GM12878 (cell line): ENCODE data around the gene SCN8A. TPM values are rescaled to one million over a fixed set of nuclear protein-coding genes. Genes with fewer than 3 reads are reported as not detected.

Experiments
- ATAC-seq: fragments of 200-7000 bp; cut with Tn5 transposase; 3 replicates; pipeline ENCODE4 v1.9.1; 2020; ENCODE audit warnings: mild to moderate bottlenecking, moderate library complexity
- BruUV-seq: library from RNA; stranded (reverse); fragments of 400-500 nt; replicated peaks from 2 replicates; lab custom pipeline; 2021; lab: Mats Ljungman, UMichigan
- CTCF ChIA-PET: fragments of 300-600 bp; sonication (Branson Sonifier 250); formaldehyde crosslinking; extraction: SDS; loops from one replicate; lab custom pipeline; 2021; ENCODE audit warnings: inconsistent platforms; lab: Yijun Ruan, JAX
- POLR2A ChIA-PET: fragments of 350-600 bp; formaldehyde crosslinking; extraction: SDS; loops from one replicate; lab custom pipeline; 2021; ENCODE audit warnings: inconsistent platforms; lab: Charles Lee
- RAD21 ChIA-PET: fragments of 300-600 bp; sonication (Branson Sonifier 250); formaldehyde crosslinking; loops from one replicate; lab custom pipeline; 2023; ENCODE audit warnings: antibody characterized with exemption; ENCODE audit not compliant: unreplicated experiment; lab: Charles Lee
- SMC1A ChIA-PET: fragments of 300-600 bp; sonication (Branson Sonifier 250); formaldehyde crosslinking; loops from one replicate; lab custom pipeline; 2023; ENCODE audit not compliant: unreplicated experiment, uncharacterized antibody; lab: Charles Lee
- DNase-seq: peaks from one replicate; pipeline ENCODE4 v3.0.0-alpha.2; 2011; ENCODE audit warnings: low read depth, low spot score
- FAIRE-seq: peaks from 3 replicates; lab custom pipeline; 2011; peaks lifted over from hg19 to GRCh38; lab: Jason Lieb, UNC
- H2AFZ ChIP-seq: 2 replicates; pipeline ENCODE4 v1.6.0; 2011; ENCODE audit warnings: low read depth, low read length, control low read depth; ENCODE audit not compliant: control insufficient read depth
- H3K27ac ChIP-seq: 2 replicates; pipeline ENCODE4 v1.5.1; 2011; ENCODE audit warnings: control low read depth; ENCODE audit not compliant: control insufficient read depth, insufficient read depth
- H3K27me3 ChIP-seq, 2 experiments: replicated peaks in 1 of 2; 2 replicates each; pipeline versions ENCODE4 v1.6.0 to v1.6.1; 2011; ENCODE audit warnings: low read length in 1 of 2; ENCODE audit not compliant: control insufficient read depth in 2 of 2, insufficient read depth in 2 of 2
- H3K36me3 ChIP-seq, 2 experiments: 2 replicates each; pipeline ENCODE4 v1.5.1; 2011; ENCODE audit warnings: low read length in 1 of 2; ENCODE audit not compliant: control insufficient read depth in 2 of 2, insufficient read depth in 2 of 2
- H3K4me1 ChIP-seq: 2 replicates; pipeline ENCODE4 v1.6.1; 2011; ENCODE audit warnings: mild to moderate bottlenecking, low read length, moderate library complexity, mixed read lengths; ENCODE audit not compliant: control insufficient read depth, insufficient read depth
- H3K4me2 ChIP-seq: 2 replicates; pipeline ENCODE4 v1.6.0; 2011; ENCODE audit warnings: control low read depth; ENCODE audit not compliant: control insufficient read depth, insufficient read depth
- H3K4me3 ChIP-seq: fragments of 200-600 bp; sonication (generic); 2 replicates; pipeline ENCODE4 v1.5.1; 2016
- H3K79me2 ChIP-seq: 2 replicates; pipeline ENCODE4 v1.6.0; 2011; ENCODE audit warnings: low read length; ENCODE audit not compliant: control insufficient read depth, insufficient read depth
- H3K9ac ChIP-seq: 2 replicates; pipeline ENCODE4 v1.8.0; 2011; ENCODE audit warnings: low read length, control low read depth, mixed read lengths; ENCODE audit not compliant: control insufficient read depth, insufficient read depth
- H3K9me3 ChIP-seq: replicated peaks from 3 replicates; pipeline ENCODE4 v1.5.1; 2011; ENCODE audit warnings: mild to moderate bottlenecking, low read length; ENCODE audit not compliant: control insufficient read depth, insufficient read depth
- H4K20me1 ChIP-seq: 2 replicates; pipeline ENCODE4 v1.6.0; 2011; ENCODE audit not compliant: control insufficient read depth, insufficient read depth
- ATF3 ChIP-seq: IDR thresholded peaks from 2 replicates; pipeline ENCODE4 v1.6.1; 2011; ENCODE audit warnings: low read depth, mild to moderate bottlenecking, low read length, moderate library complexity, borderline replicate concordance; ENCODE audit errors: extremely low read depth
- BMI1 ChIP-seq: fragments of 450-650 bp; IDR thresholded peaks from 2 replicates; pipeline ENCODE4 v1.6.1; 2016; ENCODE audit warnings: mild to moderate bottlenecking, moderate library complexity, borderline replicate concordance
- CBX5 ChIP-seq: sonication (generic); IDR thresholded peaks from 2 replicates; pipeline ENCODE4 v1.6.1; 2016; ENCODE audit warnings: low read depth, moderate library complexity, mild to moderate bottlenecking, inconsistent platforms
- EED ChIP-seq: sonication (generic); IDR thresholded peaks from 2 replicates; pipeline ENCODE4 v1.6.1; 2016; ENCODE audit warnings: antibody characterized with exemption, low read depth
- HCFC1 ChIP-seq: fragments of 150-350 bp; IDR thresholded peaks from 2 replicates; pipeline ENCODE4 v1.6.1; 2014; ENCODE audit warnings: low read length
- HSF1 ChIP-seq: fragments of 150-350 bp; IDR thresholded peaks from 2 replicates; pipeline ENCODE4 v1.6.1; 2014; ENCODE audit warnings: mild to moderate bottlenecking, low read depth, low read length
- IKZF2 ChIP-seq, 2 experiments: fragments of 450-650 bp; IDR thresholded peaks; 2 replicates each; pipeline ENCODE4 v1.6.1; 2017; ENCODE audit warnings: mild to moderate bottlenecking in 2 of 2, moderate library complexity in 2 of 2
- MYB ChIP-seq: fragments of 150-350 bp; IDR thresholded peaks from 2 replicates; pipeline ENCODE4 v1.6.1; 2014; ENCODE audit warnings: mild to moderate bottlenecking, low read depth, low read length, borderline replicate concordance
- NFXL1 ChIP-seq: fragments of 450-650 bp; IDR thresholded peaks from 2 replicates; pipeline ENCODE4 v1.6.1; 2017; ENCODE audit warnings: antibody characterized with exemption, mild to moderate bottlenecking, borderline replicate concordance
- RCOR1 ChIP-seq: conservative IDR thresholded peaks from 2 replicates; pipeline ENCODE4 v1.6.1; 2012; ENCODE audit warnings: low read depth, low read length, improper control_type of control experiment
- SUZ12 ChIP-seq: fragments of 200-600 bp; sonication (generic); IDR thresholded peaks from one replicate; pipeline ENCODE4 v1.6.1; 2018; ENCODE audit warnings: antibody characterized with exemption, mild to moderate bottlenecking; ENCODE audit not compliant: unreplicated experiment
- YY1 ChIP-seq: IDR thresholded peaks from 2 replicates; pipeline ENCODE4 v1.6.1; 2011; ENCODE audit warnings: low read depth, mild to moderate bottlenecking, low read length
- ZBED1 ChIP-seq: IDR thresholded peaks from 2 replicates; pipeline ENCODE4 v1.6.1; 2016; ENCODE audit warnings: borderline replicate concordance
- ZNF274 ChIP-seq: IDR thresholded peaks from one replicate; pipeline ENCODE4 v1.8.0; 2011; ENCODE audit not compliant: insufficient read length, insufficient read depth
- ZNF622 ChIP-seq: fragments of 450-650 bp; IDR thresholded peaks from 2 replicates; pipeline ENCODE4 v1.6.1; 2017; ENCODE audit warnings: mild to moderate bottlenecking, inconsistent platforms
- ZZZ3 ChIP-seq: IDR thresholded peaks from 2 replicates; pipeline ENCODE4 v1.6.1; 2011; ENCODE audit warnings: low read depth; ENCODE audit not compliant: control insufficient read depth, insufficient read length
- in situ Hi-C: fragments of 300-500 bp; cut with MboI; formaldehyde crosslinking; loops from 9 replicates; pipeline ENCODE4 v1.14.3; 2018; ENCODE audit warnings: mixed read lengths
- intact Hi-C: fragments of 100-400 bp; cut with micrococcal nuclease; formaldehyde crosslinking; loops from one replicate; pipeline ENCODE4 v1.14.2; 2022; ENCODE audit not compliant: unreplicated experiment
- polyA plus RNA-seq, 11 experiments: library from polyadenylated mRNA; depleted of rRNA in 4 of 11; unstranded in 6 of 11; stranded (reverse) in 5 of 11; fragments of >200 nt; fragmentation: Nextera tagmentation in 4 of 11; fragmentation: Illumina TruSeq in 1 of 11; extraction: Ambion mirVana in 4 of 11; extraction: Trizol in 1 of 11; gene quantifications; 1 replicate in 1 of 11; 2 replicates in 10 of 11; pipeline versions ENCODE4 v1.2.1 to v1.2.3, GENCODE V29; 2011 to 2016; ENCODE audit warnings: inconsistent platforms in 2 of 11, missing spikeins in 2 of 11, low read depth in 1 of 11
- total RNA-seq, 4 experiments: library from RNA; depleted of rRNA in 3 of 4; stranded (reverse); fragments of >200 nt in 3 of 4; fragmentation: Illumina TruSeq in 1 of 4; extraction: Trizol in 1 of 4; gene quantifications; 2 replicates each; pipeline versions ENCODE4 v1.2.1 to v1.2.3, GENCODE V29; 2013 to 2021
- TF ChIP-seq, protein P1 (sequence below): fragments of 450-650 bp; IDR thresholded peaks from 2 replicates; pipeline ENCODE4 v1.6.1; 2017; ENCODE audit warnings: antibody characterized with exemption, mild to moderate bottlenecking, moderate library complexity
- TF ChIP-seq, protein P2 (sequence below): fragments of 450-650 bp; IDR thresholded peaks from 2 replicates; pipeline ENCODE4 v1.6.1; 2017; ENCODE audit warnings: mild to moderate bottlenecking, moderate library complexity

The SCN8A gene
- total and polyA plus RNA-seq, 10 of the 15 experiments (the other 5 are each of a cell fraction or from before 2014, with no cell fraction given) = 0.02 to 0.23 (median 0.06) TPM; not detected in 2

GRCh38 chr12:51722431-51722830 lies 131.4 kb downstream of the SCN8A start:
- CTCF ChIA-PET = no interaction called here
- POLR2A ChIA-PET = no interaction called here
- TF ChIP-seq NFXL1 = no peak
- no peak for TF ChIP-seq MYB
- TF ChIP-seq ZNF274 = no peak
- TF ChIP-seq HSF1 = no peak
- no peak for TF ChIP-seq CBX5
- TF ChIP-seq SUZ12 = no peak
- no peak for TF ChIP-seq ATF3
- no peak for TF ChIP-seq IKZF2 (IDR thresholded peaks at IDR 0.05)
- TF ChIP-seq EED = no peak
- TF ChIP-seq, protein P1, sequence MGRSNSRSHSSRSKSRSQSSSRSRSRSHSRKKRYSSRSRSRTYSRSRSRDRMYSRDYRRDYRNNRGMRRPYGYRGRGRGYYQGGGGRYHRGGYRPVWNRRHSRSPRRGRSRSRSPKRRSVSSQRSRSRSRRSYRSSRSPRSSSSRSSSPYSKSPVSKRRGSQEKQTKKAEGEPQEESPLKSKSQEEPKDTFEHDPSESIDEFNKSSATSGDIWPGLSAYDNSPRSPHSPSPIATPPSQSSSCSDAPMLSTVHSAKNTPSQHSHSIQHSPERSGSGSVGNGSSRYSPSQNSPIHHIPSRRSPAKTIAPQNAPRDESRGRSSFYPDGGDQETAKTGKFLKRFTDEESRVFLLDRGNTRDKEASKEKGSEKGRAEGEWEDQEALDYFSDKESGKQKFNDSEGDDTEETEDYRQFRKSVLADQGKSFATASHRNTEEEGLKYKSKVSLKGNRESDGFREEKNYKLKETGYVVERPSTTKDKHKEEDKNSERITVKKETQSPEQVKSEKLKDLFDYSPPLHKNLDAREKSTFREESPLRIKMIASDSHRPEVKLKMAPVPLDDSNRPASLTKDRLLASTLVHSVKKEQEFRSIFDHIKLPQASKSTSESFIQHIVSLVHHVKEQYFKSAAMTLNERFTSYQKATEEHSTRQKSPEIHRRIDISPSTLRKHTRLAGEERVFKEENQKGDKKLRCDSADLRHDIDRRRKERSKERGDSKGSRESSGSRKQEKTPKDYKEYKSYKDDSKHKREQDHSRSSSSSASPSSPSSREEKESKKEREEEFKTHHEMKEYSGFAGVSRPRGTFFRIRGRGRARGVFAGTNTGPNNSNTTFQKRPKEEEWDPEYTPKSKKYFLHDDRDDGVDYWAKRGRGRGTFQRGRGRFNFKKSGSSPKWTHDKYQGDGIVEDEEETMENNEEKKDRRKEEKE = no peak
- no peak for TF ChIP-seq HCFC1
- TF ChIP-seq, protein P2, sequence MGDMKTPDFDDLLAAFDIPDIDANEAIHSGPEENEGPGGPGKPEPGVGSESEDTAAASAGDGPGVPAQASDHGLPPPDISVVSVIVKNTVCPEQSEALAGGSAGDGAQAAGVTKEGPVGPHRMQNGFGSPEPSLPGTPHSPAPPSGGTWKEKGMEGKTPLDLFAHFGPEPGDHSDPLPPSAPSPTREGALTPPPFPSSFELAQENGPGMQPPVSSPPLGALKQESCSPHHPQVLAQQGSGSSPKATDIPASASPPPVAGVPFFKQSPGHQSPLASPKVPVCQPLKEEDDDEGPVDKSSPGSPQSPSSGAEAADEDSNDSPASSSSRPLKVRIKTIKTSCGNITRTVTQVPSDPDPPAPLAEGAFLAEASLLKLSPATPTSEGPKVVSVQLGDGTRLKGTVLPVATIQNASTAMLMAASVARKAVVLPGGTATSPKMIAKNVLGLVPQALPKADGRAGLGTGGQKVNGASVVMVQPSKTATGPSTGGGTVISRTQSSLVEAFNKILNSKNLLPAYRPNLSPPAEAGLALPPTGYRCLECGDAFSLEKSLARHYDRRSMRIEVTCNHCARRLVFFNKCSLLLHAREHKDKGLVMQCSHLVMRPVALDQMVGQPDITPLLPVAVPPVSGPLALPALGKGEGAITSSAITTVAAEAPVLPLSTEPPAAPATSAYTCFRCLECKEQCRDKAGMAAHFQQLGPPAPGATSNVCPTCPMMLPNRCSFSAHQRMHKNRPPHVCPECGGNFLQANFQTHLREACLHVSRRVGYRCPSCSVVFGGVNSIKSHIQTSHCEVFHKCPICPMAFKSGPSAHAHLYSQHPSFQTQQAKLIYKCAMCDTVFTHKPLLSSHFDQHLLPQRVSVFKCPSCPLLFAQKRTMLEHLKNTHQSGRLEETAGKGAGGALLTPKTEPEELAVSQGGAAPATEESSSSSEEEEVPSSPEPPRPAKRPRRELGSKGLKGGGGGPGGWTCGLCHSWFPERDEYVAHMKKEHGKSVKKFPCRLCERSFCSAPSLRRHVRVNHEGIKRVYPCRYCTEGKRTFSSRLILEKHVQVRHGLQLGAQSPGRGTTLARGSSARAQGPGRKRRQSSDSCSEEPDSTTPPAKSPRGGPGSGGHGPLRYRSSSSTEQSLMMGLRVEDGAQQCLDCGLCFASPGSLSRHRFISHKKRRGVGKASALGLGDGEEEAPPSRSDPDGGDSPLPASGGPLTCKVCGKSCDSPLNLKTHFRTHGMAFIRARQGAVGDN = no peak
- TF ChIP-seq ZNF622 = no peak
- no peak for TF ChIP-seq ZZZ3
- no peak for TF ChIP-seq YY1
- TF ChIP-seq BMI1 = no peak
- TF ChIP-seq ZBED1 = no peak
- no peak for TF ChIP-seq RCOR1

More at GRCh38 chr12:51722431-51722830, 131.4 kb downstream of the SCN8A start:
- no peak for DNase-seq
- RAD21 ChIA-PET = no interaction called here
- ATAC-seq = no peak
- Histone ChIP-seq H3K9me3 (no peaks in the 10 kb centered on the region), H3K27ac (no peak overlapping the region), H3K27me3 (peaks cover 3 to 7% of the 10 kb centered on the region in 2 experiments; a peak in 3 of 4 replicates), H3K4me2 (no peak overlapping the region), H4K20me1 (no peaks in the 10 kb centered on the region), H3K4me1 (no peaks in the 10 kb centered on the region), H3K36me3 (no peaks in the 10 kb centered on the region), H2AFZ (no peak overlapping the region), H3K79me2 (no peaks in the 10 kb centered on the region), H3K4me3 (no peak overlapping the region), H3K9ac (no peak overlapping the region)
- no TSS peak for BruUV-seq
- in situ Hi-C loops = no loop called here
- intact Hi-C loops = no loop called here
- FAIRE-seq = no peak
- SMC1A ChIA-PET = interaction anchor here (1.0 kb wide), 1 partner anchor 181 kb away, joined by 3 read pairs; no protein-coding TSS in a partner anchor
